ENCODE measurements around the gene CYB561A3.

DNA sequence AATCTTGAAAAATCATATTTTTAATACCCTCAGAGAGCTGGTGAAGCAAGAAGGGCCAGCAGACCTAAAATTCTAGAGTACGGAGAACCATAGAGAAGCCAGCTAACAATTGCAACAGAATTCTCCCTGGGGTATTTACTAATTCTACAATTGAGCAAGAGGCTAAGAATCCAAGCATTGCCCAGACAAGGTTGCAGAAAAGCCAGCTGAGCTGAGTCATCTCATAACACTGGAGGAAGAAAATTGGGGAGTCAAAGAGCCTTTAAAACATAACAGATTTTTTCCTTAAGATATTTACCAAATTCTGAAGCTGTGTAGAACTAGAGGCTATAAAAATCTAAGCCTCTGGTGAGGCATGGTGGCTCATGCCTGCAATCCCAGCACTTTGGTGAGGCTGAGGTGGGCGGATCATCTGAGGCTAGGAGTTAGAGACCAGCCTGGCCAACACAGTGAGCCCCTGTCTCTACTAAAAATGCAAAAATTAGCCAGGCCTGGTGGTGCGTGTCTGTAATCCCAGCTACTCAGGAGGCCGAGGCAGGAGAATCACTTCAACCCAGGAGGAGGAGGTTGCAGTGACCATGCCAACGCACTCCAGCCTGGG lies 17.1 kb upstream of the CYB561A3 start:
- TF ChIP-seq TCF12 (IDR thresholded peaks at IDR 0.05; ENCODE audit: low read depth) (no peak), TAF1 (IDR thresholded peaks at IDR 0.05; ENCODE audit: low read depth) (no peak), RAD21 (IDR thresholded peaks at IDR 0.05; ENCODE audit: low read depth) (no peak), EP300 (IDR thresholded peaks at IDR 0.05; ENCODE audit: borderline replicate concordance) (no peak)

Data from Ishikawa (cell line).